ENCODE results near the gene TTC5.
"Not testable (repeated sequence)": the region's sequence is repeated elsewhere in the genome, so short reads cannot be mapped to it uniquely, and the experiment has no call there.

Gene TTC5

GRCh38 chr14:20295067-20295466 is 10.7 kb downstream of the TTC5 start:
- no peak for DNase-seq

- DNase-seq, result no peak
Measured at GRCh38 chr14:20294636-20295035, 11.1 kb downstream of the TTC5 start.

- not testable (repeated sequence) for DNase-seq
Measured at GRCh38 chr14:20281998-20282397, 23.8 kb downstream of the TTC5 start.

GRCh38 chr14:20280265-20280664 is 25.5 kb downstream of the TTC5 start:
- not testable (repeated sequence) for DNase-seq

GRCh38 chr14:20278414-20278813 is 27.3 kb downstream of the TTC5 start:
- no peak for DNase-seq

GRCh38 chr14:20277409-20277808 is 28.3 kb downstream of the TTC5 start:
- no peak for DNase-seq

GRCh38 chr14:20274062-20274461 is 31.7 kb downstream of the TTC5 start:
- no peak for DNase-seq

GRCh38 chr14:20264361-20264760 is 41.4 kb downstream of the TTC5 start:
- DNase-seq, result not testable (repeated sequence)

- DNase-seq, result no peak
Measured at GRCh38 chr14:20262642-20263128, 43.1 kb downstream of the TTC5 start.

GRCh38 chr14:20247646-20248246 is 58.0 kb downstream of the TTC5 start:
- DNase-seq, result no peak

All from activated CD8-positive, alpha-beta memory T cell treated with anti-CD3 and anti-CD28 coated beads, Interleukin-2, amount 50 U/mL, for 48 hours (primary cell).